SU-DHL-6 (cell line): ENCODE measurements around the gene DYSF.

ENCODE experiments used
- CTCF ChIP-seq: fragments of 200-600 bp; sonication (generic); IDR thresholded peaks from one replicate; pipeline ENCODE4 v1.5.1; 2017; ENCODE audit warnings: antibody characterized with exemption, mild to moderate bottlenecking, low read length, moderate library complexity; ENCODE audit not compliant: insufficient read depth, poor library complexity, severe bottlenecking
- EZH2phosphoT487 ChIP-seq: fragments of 200-600 bp; sonication (generic), shearing (Covaris generic); conservative IDR thresholded peaks from 2 replicates; pipeline ENCODE4 v1.6.1; 2018; ENCODE audit warnings: mild to moderate bottlenecking, antibody characterized with exemption, low read length, moderate library complexity, mixed read lengths

GRCh38 chr2:71670430-71670795, 217.1 kb downstream of the DYSF start:
- TF ChIP-seq CTCF (no peak), EZH2phosphoT487 (no peak)
